PC-3 (cell line): ENCODE data around the gene ADK. TPM values are rescaled to one million over a fixed set of nuclear protein-coding genes. Genes with fewer than 3 reads are reported as not detected.
A peak's percentile ranks its signal among the peaks of the same experiment; 100 is the strongest.

Source experiments
- ATAC-seq: fragments of 200-7000 bp; cut with Tn5 transposase; 2 replicates; pipeline ENCODE4 v1.9.1; 2020; ENCODE audit warnings: mild to moderate bottlenecking, moderate library complexity
- BruUV-seq: library from RNA; stranded (reverse); fragments of 400-500 nt; replicated peaks from 2 replicates; lab custom pipeline; 2021; lab: Mats Ljungman, UMichigan
- CTCF ChIA-PET: fragments of 300-600 bp; sonication (Branson Sonifier 250); formaldehyde crosslinking; loops from one replicate; lab custom pipeline; 2022; ENCODE audit warnings: antibody characterized with exemption; lab: Charles Lee
- POLR2A ChIA-PET: fragments of 300-600 bp; sonication (Branson Sonifier 250); formaldehyde crosslinking; loops from one replicate; lab custom pipeline; 2022; ENCODE audit warnings: antibody characterized with exemption; ENCODE audit not compliant: unreplicated experiment; lab: Charles Lee
- DNase-seq: peaks from one replicate; pipeline ENCODE4 v3.0.0-alpha.2; 2015
- H2AFZ ChIP-seq: fragments of 300-600 bp; sonication (generic); 2 replicates; pipeline ENCODE4 v1.6.0; 2016; ENCODE audit warnings: antibody characterized with exemption, low read length
- H3F3A ChIP-seq: fragments of 300-600 bp; sonication (generic); one replicate; pipeline ENCODE4 v1.6.0; 2017; ENCODE audit warnings: antibody characterized with exemption, low read length, control low read depth, mild to moderate bottlenecking; ENCODE audit not compliant: unreplicated experiment
- H3K27ac ChIP-seq: fragments of 300-600 bp; sonication (generic); 2 replicates; pipeline ENCODE4 v1.5.1; 2016; ENCODE audit warnings: mild to moderate bottlenecking, low read length
- H3K27me3 ChIP-seq: fragments of 300-600 bp; sonication (generic); 2 replicates; pipeline ENCODE4 v1.6.1; 2016; ENCODE audit warnings: low read length, mixed read lengths
- H3K36me3 ChIP-seq: fragments of 300-600 bp; sonication (generic); 2 replicates; pipeline ENCODE4 v1.6.1; 2016; ENCODE audit warnings: low read depth, mixed run types, low read length, mixed read lengths
- H3K4me1 ChIP-seq: fragments of 300-600 bp; sonication (generic); 2 replicates; pipeline ENCODE4 v1.5.1; 2016; ENCODE audit warnings: low read length; ENCODE audit not compliant: insufficient read depth
- H3K4me2 ChIP-seq: fragments of 300-600 bp; sonication (generic); 2 replicates; pipeline ENCODE4 v1.6.0; 2016; ENCODE audit warnings: low read length
- H3K4me3 ChIP-seq: fragments of 300-600 bp; sonication (generic); 2 replicates; pipeline ENCODE4 v1.5.1; 2016; ENCODE audit warnings: mild to moderate bottlenecking, low read length, mixed read lengths
- H3K79me2 ChIP-seq: fragments of 300-600 bp; sonication (generic); 2 replicates; pipeline ENCODE4 v1.6.1; 2017; ENCODE audit warnings: low read length, mixed read lengths
- H3K9ac ChIP-seq: fragments of 300-600 bp; sonication (generic); 2 replicates; pipeline ENCODE4 v1.6.0; 2016; ENCODE audit warnings: mild to moderate bottlenecking, low read length
- H3K9me2 ChIP-seq: fragments of 300-600 bp; sonication (generic); replicated peaks from 2 replicates; pipeline ENCODE4 v1.6.1; 2016; ENCODE audit warnings: mixed run types, low read length, mixed read lengths
- H3K9me3 ChIP-seq: fragments of 300-600 bp; sonication (generic); 2 replicates; pipeline ENCODE4 v1.6.1; 2016; ENCODE audit warnings: low read length, mixed read lengths
- H4K20me1 ChIP-seq: fragments of 300-600 bp; sonication (generic); 2 replicates; pipeline ENCODE4 v1.6.1; 2016; ENCODE audit warnings: low read length, mixed read lengths
- EZH2 ChIP-seq: fragments of 300-600 bp; sonication (generic); IDR thresholded peaks from one replicate; pipeline ENCODE4 v1.6.1; 2017; ENCODE audit warnings: antibody characterized with exemption, mild to moderate bottlenecking, low read length; ENCODE audit not compliant: unreplicated experiment
- EZH2phosphoT487 ChIP-seq: fragments of 300-600 bp; sonication (generic); IDR thresholded peaks from 2 replicates; pipeline ENCODE4 v1.6.1; 2018; ENCODE audit warnings: mild to moderate bottlenecking, antibody characterized with exemption, low read length, borderline replicate concordance
- intact Hi-C: fragments of 100-400 bp; cut with micrococcal nuclease; formaldehyde crosslinking; loops from 2 replicates; pipeline ENCODE4 v1.9.0; 2023
- total RNA-seq: library from RNA; depleted of rRNA; stranded (reverse); fragments of >200 nt; gene quantifications from 2 replicates; pipeline ENCODE4 v1.2.3, GENCODE V29; 2014
- TF ChIP-seq, protein P1 (sequence below): fragments of 300-600 bp; sonication (generic); conservative IDR thresholded peaks from 2 replicates; pipeline ENCODE4 v1.5.1; 2017; ENCODE audit warnings: antibody characterized with exemption, low read depth, mild to moderate bottlenecking, low read length

ADK gene
- total RNA-seq, 1 experiment from 2014 or later: 256 TPM

DNA sequence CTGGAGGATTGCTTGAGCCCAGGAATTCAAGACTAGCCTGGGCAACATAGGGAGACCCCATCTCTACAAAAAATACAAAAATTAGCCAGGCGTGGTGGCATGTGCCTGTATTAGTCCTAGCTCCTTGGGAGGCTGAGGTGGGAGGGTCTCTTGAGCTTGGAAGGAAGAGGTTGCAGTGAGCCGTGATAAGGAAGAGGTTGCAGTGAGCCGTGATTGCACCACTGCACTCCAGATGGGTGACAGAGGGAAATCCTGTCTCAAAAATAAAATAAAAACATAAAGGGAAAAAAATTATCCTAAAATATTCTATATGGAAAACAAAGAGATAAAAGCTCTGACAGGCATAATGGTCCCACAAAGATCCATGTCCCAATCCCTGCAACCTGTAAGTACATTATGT, 587.5 kb downstream of the ADK start:
- Histone ChIP-seq H4K20me1 (no peaks in the 10 kb centered on the region), H3K27ac (no peak overlapping the region), H3K9me3 (no peaks in the 10 kb centered on the region), H3K27me3 (no peaks in the 10 kb centered on the region), H3K9me2 (no peaks in the 10 kb centered on the region), H3F3A (peaks cover 9% of the 10 kb centered on the region), H3K4me3 (no peak overlapping the region), H3K4me2 (no peak overlapping the region), H3K9ac (no peak overlapping the region), H3K79me2 (no peaks in the 10 kb centered on the region), H3K4me1 (peaks cover 7% of the 10 kb centered on the region), H2AFZ (no peak overlapping the region), H3K36me3 (no peaks in the 10 kb centered on the region)
- POLR2A ChIA-PET: no interaction called here
- no peak for ATAC-seq
- CTCF ChIA-PET: interaction anchor here (0.6 to 0.7 kb wide), 3 partner anchors 84 to 360 kb away, joined by 3 to 4 read pairs (median 4); no protein-coding TSS in a partner anchor
- intact Hi-C loops: loop anchor here (5.0 kb wide), 2 partner anchors 141 to 476 kb away; no protein-coding TSS in a partner anchor
- TF ChIP-seq, protein P1, sequence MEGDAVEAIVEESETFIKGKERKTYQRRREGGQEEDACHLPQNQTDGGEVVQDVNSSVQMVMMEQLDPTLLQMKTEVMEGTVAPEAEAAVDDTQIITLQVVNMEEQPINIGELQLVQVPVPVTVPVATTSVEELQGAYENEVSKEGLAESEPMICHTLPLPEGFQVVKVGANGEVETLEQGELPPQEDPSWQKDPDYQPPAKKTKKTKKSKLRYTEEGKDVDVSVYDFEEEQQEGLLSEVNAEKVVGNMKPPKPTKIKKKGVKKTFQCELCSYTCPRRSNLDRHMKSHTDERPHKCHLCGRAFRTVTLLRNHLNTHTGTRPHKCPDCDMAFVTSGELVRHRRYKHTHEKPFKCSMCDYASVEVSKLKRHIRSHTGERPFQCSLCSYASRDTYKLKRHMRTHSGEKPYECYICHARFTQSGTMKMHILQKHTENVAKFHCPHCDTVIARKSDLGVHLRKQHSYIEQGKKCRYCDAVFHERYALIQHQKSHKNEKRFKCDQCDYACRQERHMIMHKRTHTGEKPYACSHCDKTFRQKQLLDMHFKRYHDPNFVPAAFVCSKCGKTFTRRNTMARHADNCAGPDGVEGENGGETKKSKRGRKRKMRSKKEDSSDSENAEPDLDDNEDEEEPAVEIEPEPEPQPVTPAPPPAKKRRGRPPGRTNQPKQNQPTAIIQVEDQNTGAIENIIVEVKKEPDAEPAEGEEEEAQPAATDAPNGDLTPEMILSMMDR: no peak
- TF ChIP-seq EZH2: no peak
- no peak for TF ChIP-seq EZH2phosphoT487
- no TSS peak for BruUV-seq
- DNase-seq: no peak

- H3K79me2 ChIP-seq: no peaks in the 10 kb centered on the region
- peak; percentile 71 for DNase-seq
- H3K4me1 ChIP-seq: peaks cover 10% of the 10 kb centered on the region
- intact Hi-C loops: loop anchor here (1.0 to 5.0 kb wide), 4 partner anchors 83 to 477 kb away; no protein-coding TSS in a partner anchor
- H3K9me3 ChIP-seq: no peaks in the 10 kb centered on the region
- H3K4me3 ChIP-seq: no peak overlapping the region
- TF ChIP-seq, protein P1: peak; percentile 85
- TF ChIP-seq EZH2: no peak
- no peak for TF ChIP-seq EZH2phosphoT487
- no peak overlapping the region for H3K9ac ChIP-seq
- no peak overlapping the region for H3K4me2 ChIP-seq
- H3K36me3 ChIP-seq: no peaks in the 10 kb centered on the region
- ATAC-seq: peak; percentile 64
- no peak overlapping the region for H3K27ac ChIP-seq
- no peak overlapping the region for H2AFZ ChIP-seq
- H3F3A ChIP-seq: peaks cover 9% of the 10 kb centered on the region
- POLR2A ChIA-PET: no interaction called here
- H3K9me2 ChIP-seq: no peaks in the 10 kb centered on the region
- H4K20me1 ChIP-seq: no peaks in the 10 kb centered on the region
- no peaks in the 10 kb centered on the region for H3K27me3 ChIP-seq
- CTCF ChIA-PET: no interaction called here
- BruUV-seq: no TSS peak
Observed at GRCh38 chr10:74738985-74739567, 588.1 kb downstream of the ADK start.

- Histone ChIP-seq H3K4me2 (no peak overlapping the region), H3K4me1 (peaks cover 10% of the 10 kb centered on the region), H3F3A (peaks cover 9% of the 10 kb centered on the region), H3K79me2 (no peaks in the 10 kb centered on the region), H3K9ac (no peak overlapping the region), H2AFZ (no peak overlapping the region), H4K20me1 (no peaks in the 10 kb centered on the region), H3K4me3 (no peak overlapping the region), H3K9me2 (no peaks in the 10 kb centered on the region), H3K27ac (no peak overlapping the region), H3K36me3 (no peaks in the 10 kb centered on the region), H3K27me3 (no peaks in the 10 kb centered on the region), H3K9me3 (no peaks in the 10 kb centered on the region)
- peak; percentile 81 for ATAC-seq
- ChIA-PET CTCF (no interaction called here), POLR2A (no interaction called here)
- DNase-seq: peak; percentile 77
- intact Hi-C loops: no loop called here
- no TSS peak for BruUV-seq
- no peak for TF ChIP-seq EZH2phosphoT487
- TF ChIP-seq, protein P1: peak; percentile 40; the same call in 1 of the 2 replicates
Observed at GRCh38 chr10:74743401-74743800, 592.4 kb downstream of the ADK start.
